Mammary epithelial cell (primary cell): Measurements from ENCODE around the gene PAK4.

Source experiments
- CTCF ChIP-seq, 2 donors: IDR thresholded peaks in 1 of 2; conservative IDR thresholded peaks in 1 of 2; 2 replicates each; pipeline ENCODE4 v1.5.1; 2011 to 2012; ENCODE audit warnings: inconsistent platforms in 2 of 2, low read length in 2 of 2, mild to moderate bottlenecking in 2 of 2, control low read depth in 1 of 2, low read depth in 1 of 2; ENCODE audit not compliant: insufficient read depth in 1 of 2; ENCODE audit errors: extremely low read depth in 1 of 2
- EZH2 ChIP-seq: IDR thresholded peaks from 2 replicates; pipeline ENCODE4 v1.6.1; 2012; ENCODE audit warnings: low read length, inconsistent platforms, borderline replicate concordance

GRCh38 chr19:39152066-39152465 lies 26.5 kb downstream of the PAK4 start:
- TF ChIP-seq CTCF (conservative IDR thresholded peaks at IDR 0.05 in 1 of 2, IDR thresholded peaks at IDR 0.05 in 1 of 2; ENCODE audit: extremely low read depth in 1 of 2, insufficient read depth in 1 of 2, low read depth in 1 of 2, low read length in 2 of 2): no peak
- TF ChIP-seq EZH2: no peak
